Neural progenitor cell (in vitro differentiated cells): Measurements from ENCODE around the gene RAB11FIP5.

Experiments
- EZH2 ChIP-seq: fragments of 200-600 bp; sonication (generic); IDR thresholded peaks from 2 replicates; pipeline ENCODE4 v1.6.1; 2017; ENCODE audit warnings: antibody characterized with exemption, mild to moderate bottlenecking, moderate library complexity
- EZH2phosphoT487 ChIP-seq: fragments of 200-600 bp; sonication (generic); IDR thresholded peaks from 2 replicates; pipeline ENCODE4 v1.6.1; 2017; ENCODE audit warnings: antibody characterized with exemption
- TF ChIP-seq, protein P1 (sequence below): fragments of 200-600 bp; sonication (generic); IDR thresholded peaks from 2 replicates; pipeline ENCODE4 v1.5.1; 2017; ENCODE audit warnings: antibody characterized with exemption, mild to moderate bottlenecking

DNA sequence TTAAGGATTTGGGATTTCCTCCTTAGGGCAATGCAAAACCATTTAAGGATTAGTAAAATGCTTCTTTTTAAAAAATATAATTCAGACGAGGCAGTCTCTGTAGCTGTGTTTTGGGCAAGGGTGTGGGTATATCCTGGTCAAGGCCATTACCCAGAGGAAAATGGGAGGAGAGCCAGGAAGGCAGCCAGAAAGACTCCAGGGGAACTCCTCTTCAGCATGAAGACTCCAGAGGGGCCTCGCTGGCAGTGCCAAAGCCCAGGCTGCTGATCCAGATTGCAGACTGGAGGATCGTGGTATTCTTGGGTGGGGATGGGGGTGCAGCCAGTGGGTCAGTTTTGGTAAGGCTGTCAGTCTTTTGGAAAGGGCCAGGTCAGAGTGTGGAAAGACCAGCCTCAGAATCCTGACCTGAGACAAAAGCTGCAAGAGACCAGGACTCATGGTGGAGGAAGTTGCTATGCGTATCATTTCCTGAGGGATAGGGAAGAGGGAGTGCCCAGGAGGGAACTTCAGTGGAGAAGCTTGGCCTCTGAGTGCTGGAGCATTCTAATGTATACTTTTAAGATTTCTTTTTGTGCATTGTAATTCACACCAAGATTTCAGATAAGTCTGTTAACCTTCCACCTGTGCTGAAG is 20.9 kb upstream of the RAB11FIP5 start:
- TF ChIP-seq, protein P1, sequence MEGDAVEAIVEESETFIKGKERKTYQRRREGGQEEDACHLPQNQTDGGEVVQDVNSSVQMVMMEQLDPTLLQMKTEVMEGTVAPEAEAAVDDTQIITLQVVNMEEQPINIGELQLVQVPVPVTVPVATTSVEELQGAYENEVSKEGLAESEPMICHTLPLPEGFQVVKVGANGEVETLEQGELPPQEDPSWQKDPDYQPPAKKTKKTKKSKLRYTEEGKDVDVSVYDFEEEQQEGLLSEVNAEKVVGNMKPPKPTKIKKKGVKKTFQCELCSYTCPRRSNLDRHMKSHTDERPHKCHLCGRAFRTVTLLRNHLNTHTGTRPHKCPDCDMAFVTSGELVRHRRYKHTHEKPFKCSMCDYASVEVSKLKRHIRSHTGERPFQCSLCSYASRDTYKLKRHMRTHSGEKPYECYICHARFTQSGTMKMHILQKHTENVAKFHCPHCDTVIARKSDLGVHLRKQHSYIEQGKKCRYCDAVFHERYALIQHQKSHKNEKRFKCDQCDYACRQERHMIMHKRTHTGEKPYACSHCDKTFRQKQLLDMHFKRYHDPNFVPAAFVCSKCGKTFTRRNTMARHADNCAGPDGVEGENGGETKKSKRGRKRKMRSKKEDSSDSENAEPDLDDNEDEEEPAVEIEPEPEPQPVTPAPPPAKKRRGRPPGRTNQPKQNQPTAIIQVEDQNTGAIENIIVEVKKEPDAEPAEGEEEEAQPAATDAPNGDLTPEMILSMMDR = no peak
- no peak for TF ChIP-seq EZH2phosphoT487
- no peak for TF ChIP-seq EZH2
